H1 (cell line): ENCODE results near the gene LINC01488. TPM values are rescaled to one million over a fixed set of nuclear protein-coding genes. Genes with fewer than 3 reads are reported as not detected.
A peak's percentile ranks its signal among the peaks of the same experiment; 100 is the strongest.

Source experiments
- CTCF ChIA-PET: fragments of 300-600 bp; sonication (Branson Sonifier 250); formaldehyde crosslinking; loops from one replicate; lab custom pipeline; 2021; ENCODE audit not compliant: partially characterized antibody; lab: Charles Lee
- POLR2A ChIA-PET: fragments of 300-600 bp; sonication (Branson Sonifier 250); formaldehyde crosslinking; loops from one replicate; lab custom pipeline; 2021; ENCODE audit warnings: inconsistent platforms; ENCODE audit not compliant: partially characterized antibody; lab: Charles Lee
- DNase-seq, 2 experiments: peaks; one replicate each; pipeline versions ENCODE4 v3.0.0 to v3.0.0-alpha.2; 2010 to 2022; ENCODE audit warnings: low spot score in 2 of 2, low read depth in 1 of 2, mixed read lengths in 1 of 2
- FAIRE-seq: peaks from 2 replicates; lab custom pipeline; 2011; peaks lifted over from hg19 to GRCh38; lab: Jason Lieb, UNC
- H2AFZ ChIP-seq: 2 replicates; pipeline ENCODE4 v1.8.1; 2012; ENCODE audit warnings: low read length, inconsistent platforms
- H2AK5ac ChIP-seq: 2 replicates; pipeline ENCODE4 v1.6.1; 2013; ENCODE audit warnings: low read depth, low read length
- H2BK120ac ChIP-seq: replicated peaks from 2 replicates; pipeline ENCODE3; 2013; ENCODE audit warnings: low read depth, low read length, inconsistent platforms
- H2BK12ac ChIP-seq: 2 replicates; pipeline ENCODE4 v1.6.1; 2013; ENCODE audit warnings: low read depth, low read length
- H2BK15ac ChIP-seq: 2 replicates; pipeline ENCODE4 v1.6.1; 2013; ENCODE audit warnings: low read length
- H2BK20ac ChIP-seq: 2 replicates; pipeline ENCODE4 v1.6.1; 2013; ENCODE audit warnings: low read length
- H2BK5ac ChIP-seq: 2 replicates; pipeline ENCODE4 v1.6.1; 2013; ENCODE audit warnings: low read depth, low read length
- H3K14ac ChIP-seq: 2 replicates; pipeline ENCODE4 v1.6.1; 2013; ENCODE audit warnings: inconsistent platforms; ENCODE audit not compliant: insufficient read length
- H3K18ac ChIP-seq: 2 replicates; pipeline ENCODE4 v1.6.1; 2013; ENCODE audit warnings: low read length; ENCODE audit errors: extremely low read depth
- H3K23ac ChIP-seq: 2 replicates; pipeline ENCODE4 v1.6.1; 2013; ENCODE audit warnings: inconsistent platforms; ENCODE audit not compliant: insufficient read length
- H3K23me2 ChIP-seq: 2 replicates; pipeline ENCODE4 v1.6.1; 2013; ENCODE audit warnings: low read depth, low read length
- H3K27ac ChIP-seq: 2 replicates; pipeline ENCODE4 v1.6.1; 2011; ENCODE audit warnings: low read depth, low read length, inconsistent platforms
- H3K27me3 ChIP-seq, 4 experiments: replicated peaks in 1 of 4; 1 replicate in 1 of 4; 2 replicates in 3 of 4; pipeline versions ENCODE4 v1.6.1 to v1.8.1; 2011 to 2013; ENCODE audit warnings: low read length in 3 of 4, mild to moderate bottlenecking in 3 of 4, inconsistent platforms in 2 of 4, mixed read lengths in 2 of 4, moderate library complexity in 1 of 4; ENCODE audit not compliant: control insufficient read depth in 3 of 4, insufficient read depth in 3 of 4; ENCODE audit errors: extremely low read depth in 1 of 4
- H3K36me3 ChIP-seq, 4 experiments: 2 replicates each; pipeline versions ENCODE4 v1.6.1 to v1.8.1; 2011 to 2013; ENCODE audit warnings: mild to moderate bottlenecking in 4 of 4, low read length in 3 of 4, moderate library complexity in 2 of 4, control low read depth in 1 of 4, inconsistent platforms in 1 of 4; ENCODE audit not compliant: insufficient read depth in 4 of 4, control insufficient read depth in 2 of 4
- H3K4ac ChIP-seq: replicated peaks from 2 replicates; pipeline ENCODE3; 2013; ENCODE audit warnings: low read length, low read depth, mixed read lengths, inconsistent platforms; ENCODE audit not compliant: insufficient read length
- H3K4me1 ChIP-seq, 4 experiments: replicated peaks in 1 of 4; 1 replicate in 1 of 4; 2 replicates in 3 of 4; pipeline versions ENCODE4 v1.6.1 to v1.8.1; 2011 to 2013; ENCODE audit warnings: low read length in 3 of 4, inconsistent platforms in 2 of 4, mixed read lengths in 1 of 4; ENCODE audit not compliant: insufficient read depth in 4 of 4, control insufficient read depth in 3 of 4
- H3K4me2 ChIP-seq, 2 experiments: 2 replicates each; pipeline versions ENCODE4 v1.6.1 to v1.8.1; 2011 to 2013; ENCODE audit warnings: low read depth in 2 of 2, low read length in 2 of 2, control low read depth in 1 of 2, inconsistent platforms in 1 of 2, mild to moderate bottlenecking in 1 of 2; ENCODE audit not compliant: insufficient read depth in 1 of 2
- H3K4me3 ChIP-seq, 4 experiments: fragments of 200-600, 300-600 bp in 1 of 4; sonication (generic), shearing (Covaris generic), sonication (Bioruptor Twin) in 1 of 4; 2 replicates each; pipeline versions ENCODE4 v1.5.1 to v1.8.1; 2011 to 2016; ENCODE audit warnings: low read length in 4 of 4, low read depth in 3 of 4, control low read depth in 2 of 4, inconsistent platforms in 2 of 4, mild to moderate bottlenecking in 2 of 4, mixed read lengths in 1 of 4, moderate library complexity in 1 of 4; ENCODE audit not compliant: insufficient read depth in 2 of 4; ENCODE audit errors: extremely low read depth in 1 of 4
- H3K56ac ChIP-seq: replicated peaks from 2 replicates; pipeline ENCODE3; 2013; ENCODE audit warnings: low read depth, mild to moderate bottlenecking, mixed read lengths, low read length, inconsistent platforms; ENCODE audit not compliant: insufficient read length
- H3K79me1 ChIP-seq: 2 replicates; pipeline ENCODE4 v1.6.1; 2013; ENCODE audit warnings: low read depth, low read length, control low read depth
- H3K79me2 ChIP-seq, 2 experiments: 2 replicates each; pipeline versions ENCODE4 v1.6.1 to v1.8.1; 2012 to 2013; ENCODE audit warnings: low read length in 2 of 2, mild to moderate bottlenecking in 2 of 2, inconsistent platforms in 1 of 2; ENCODE audit not compliant: insufficient read depth in 2 of 2, control insufficient read depth in 1 of 2
- H3K9ac ChIP-seq, 4 experiments: replicated peaks in 1 of 4; 1 replicate in 1 of 4; 2 replicates in 3 of 4; pipeline versions ENCODE4 v1.6.1 to v1.8.1; 2011 to 2013; ENCODE audit warnings: low read depth in 3 of 4, low read length in 3 of 4, control low read depth in 2 of 4, mild to moderate bottlenecking in 2 of 4, moderate library complexity in 2 of 4, inconsistent platforms in 1 of 4; ENCODE audit errors: extremely low read depth in 1 of 4
- H3K9me3 ChIP-seq, 2 experiments: 2 replicates each; pipeline versions ENCODE4 v1.6.1 to v1.8.1; 2012 to 2013; ENCODE audit warnings: mild to moderate bottlenecking in 2 of 2, moderate library complexity in 2 of 2, control low read depth in 1 of 2, inconsistent platforms in 1 of 2, low read depth in 1 of 2, low read length in 1 of 2, mixed read lengths in 1 of 2; ENCODE audit not compliant: insufficient read depth in 2 of 2
- H4K20me1 ChIP-seq, 2 experiments: replicated peaks in 1 of 2; 2 replicates each; pipeline versions ENCODE3 to v1.8.1; 2011 to 2013; ENCODE audit warnings: inconsistent platforms in 2 of 2, low read length in 2 of 2, mild to moderate bottlenecking in 1 of 2; ENCODE audit not compliant: insufficient read depth in 2 of 2, control insufficient read depth in 1 of 2
- H4K5ac ChIP-seq: 2 replicates; pipeline ENCODE4 v1.6.1; 2013; ENCODE audit warnings: low read length, low read depth, mixed read lengths, inconsistent platforms; ENCODE audit not compliant: insufficient read length
- H4K8ac ChIP-seq: 2 replicates; pipeline ENCODE4 v1.8.0; 2013; ENCODE audit warnings: mild to moderate bottlenecking, moderate library complexity, low read length, inconsistent platforms; ENCODE audit not compliant: insufficient read depth; ENCODE audit errors: extremely low read depth
- H4K91ac ChIP-seq: replicated peaks from 2 replicates; pipeline ENCODE3; 2013; ENCODE audit warnings: low read length, mixed read lengths, inconsistent platforms; ENCODE audit not compliant: insufficient read length
- EP300 ChIP-seq, 2 experiments: IDR thresholded peaks; 1 replicate in 1 of 2; 2 replicates in 1 of 2; pipeline ENCODE4 v1.6.1; 2011 to 2012; ENCODE audit warnings: low read depth in 2 of 2, low read length in 2 of 2, mild to moderate bottlenecking in 2 of 2, borderline replicate concordance in 1 of 2, inconsistent platforms in 1 of 2, moderate library complexity in 1 of 2
- HDAC2 ChIP-seq, 2 experiments: fragments of 300-600 bp in 1 of 2; sonication (generic) in 1 of 2; IDR thresholded peaks; 2 replicates each; pipeline ENCODE4 v1.6.1; 2011 to 2012; ENCODE audit warnings: low read depth in 2 of 2, low read length in 2 of 2, mild to moderate bottlenecking in 2 of 2, moderate library complexity in 2 of 2, borderline replicate concordance in 1 of 2, inconsistent platforms in 1 of 2
- RFX5 ChIP-seq: IDR thresholded peaks from 2 replicates; pipeline ENCODE4 v1.6.1; 2011; ENCODE audit warnings: low read depth, low read length, improper control_type of control experiment, borderline replicate concordance
- SIRT6 ChIP-seq: IDR thresholded peaks from one replicate; pipeline ENCODE4 v1.7.1; 2012; ENCODE audit warnings: low read length, inconsistent platforms
- SUZ12 ChIP-seq: fragments of 200-600 bp; sonication (generic); IDR thresholded peaks from 2 replicates; pipeline ENCODE4 v1.6.1; 2012; ENCODE audit warnings: mild to moderate bottlenecking, inconsistent platforms, low read length, moderate library complexity, mixed read lengths
- TCF12 ChIP-seq: IDR thresholded peaks from 2 replicates; pipeline ENCODE4 v1.6.1; 2011; ENCODE audit warnings: low read depth, mild to moderate bottlenecking, low read length
- YY1 ChIP-seq: IDR thresholded peaks from 2 replicates; pipeline ENCODE4 v1.6.1; 2011; ENCODE audit warnings: low read depth, mild to moderate bottlenecking, low read length
- WGBS, 2 experiments: shearing (Covaris generic) in 1 of 2; methylation state at CpG; one replicate each; pipeline versions ENCODE4 v1.1.6 to v1.1.7; 2013 to 2015; ENCODE audit warnings: low lambda C conversion rate in 2 of 2, mixed read lengths in 2 of 2, inconsistent platforms in 1 of 2, low coverage in 1 of 2, missing lambda C conversion rate in 1 of 2; ENCODE audit not compliant: insufficient replicate concordance in 2 of 2, insufficient coverage in 1 of 2, insufficient read length in 1 of 2; ENCODE audit errors: extremely low coverage in 1 of 2, missing lambda C conversion rate in 1 of 2; 5-methylcytosine and 5-hydroxymethylcytosine counted together
- polyA plus RNA-seq, 7 experiments: library from polyadenylated mRNA; depleted of rRNA in 3 of 7; stranded (reverse) in 5 of 7; unstranded in 2 of 7; fragments of >200 nt in 5 of 7; fragments of 200-250 nt in 2 of 7; gene quantifications; 1 replicate in 5 of 7; 2 replicates in 1 of 7; 4 replicates in 1 of 7; pipeline versions ENCODE4 v1.2.1 to v1.2.3, GENCODE V29; 2011 to 2013; ENCODE audit warnings: missing spikeins in 2 of 7, mixed read lengths in 2 of 7
- total RNA-seq: library from RNA; stranded (reverse); fragmentation: NEBNext Ultra II Directional; extraction: Animal tissue kit (Norgen Biotek cat#: 25700); gene quantifications from 2 replicates; pipeline ENCODE4 v1.2.1, GENCODE V29; 2021

The LINC01488 gene
- total and polyA plus RNA-seq, 2 of the 8 experiments (the other 6 are each of a cell fraction or from before 2014, with no cell fraction given): not detected

DNA sequence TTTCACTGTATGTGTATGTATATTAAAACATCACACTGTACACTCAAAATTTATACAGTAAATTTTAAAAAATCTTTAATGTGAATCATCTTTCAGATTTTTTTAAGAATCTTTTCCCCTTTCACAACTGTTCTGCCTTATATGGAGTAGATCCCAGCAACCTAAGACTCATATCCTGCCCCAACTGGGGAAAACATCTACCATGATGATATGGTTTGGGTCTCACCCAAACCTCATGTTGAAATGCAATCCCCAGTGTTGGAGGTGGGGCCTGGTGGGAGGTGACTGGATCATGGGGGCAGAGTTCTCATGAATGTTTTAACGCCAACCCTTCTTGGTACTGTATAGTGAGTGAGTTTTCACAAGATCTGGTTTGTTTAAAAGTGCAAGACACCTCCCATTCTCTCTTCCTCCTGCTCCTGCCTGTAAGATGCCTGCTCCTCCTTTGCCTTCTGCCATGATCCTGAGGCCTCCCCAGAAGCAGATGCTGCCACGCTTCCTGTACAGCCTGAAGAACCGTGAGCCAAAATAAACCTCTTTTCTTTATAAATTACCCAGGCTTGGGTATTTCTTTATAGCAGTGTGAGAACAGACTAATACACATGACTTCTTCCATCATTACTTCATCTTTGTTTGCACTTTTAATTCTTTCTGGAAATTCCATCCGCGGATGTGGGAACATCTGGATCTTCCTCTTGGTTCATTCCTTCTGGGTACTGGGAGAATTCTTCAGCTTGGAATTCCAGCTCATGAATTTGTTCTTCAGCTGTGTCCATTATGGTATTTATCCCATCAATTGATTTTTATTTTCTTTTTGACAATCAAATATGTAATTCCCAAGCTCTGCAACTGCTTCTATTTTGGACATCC, 36.9 kb downstream of the LINC01488 start:
- Histone ChIP-seq H3K9ac (no peak overlapping the region), H3K4me2 (no peak overlapping the region), H2AK5ac (no peak overlapping the region), H2BK5ac (no peak overlapping the region), H2BK20ac (no peak overlapping the region), H3K4ac (no peak overlapping the region), H3K36me3 (no peaks in the 10 kb centered on the region; a peak in 1 of 8 replicates), H2AFZ (no peak overlapping the region), H2BK12ac (0 out of 2 replicates have a peak overlapping the region, but pooled peaks have one; percentile 39), H3K79me1 (no peaks in the 10 kb centered on the region), H3K9me3 (peaks cover 11 to 15% of the 10 kb centered on the region in 2 experiments; a peak in 3 of 4 replicates), H3K23me2 (no peaks in the 10 kb centered on the region), H2BK120ac (no peak overlapping the region), H3K27me3 (peaks cover 0 to 6% (median 3%) of the 10 kb centered on the region in 4 experiments; a peak in 3 of 7 replicates), H2BK15ac (no peak overlapping the region), H3K56ac (no peak overlapping the region), H4K91ac (no peak overlapping the region), H3K18ac (no peak overlapping the region), H4K20me1 (no peaks in the 10 kb centered on the region), H4K5ac (no peak overlapping the region), H3K4me1 (peaks cover 5 to 19% (median 8%) of the 10 kb centered on the region in 4 experiments), H3K14ac (no peak overlapping the region), H3K27ac (no peak overlapping the region), H3K23ac (no peak overlapping the region), H4K8ac (no peak overlapping the region), H3K79me2 (no peaks in the 10 kb centered on the region), H3K4me3 (no peak overlapping the region)
- FAIRE-seq: no peak
- POLR2A ChIA-PET: no interaction called here
- CTCF ChIA-PET: interaction anchor here (1.2 kb wide), 1 partner anchor 126 kb away, joined by 4 read pairs; no protein-coding TSS in a partner anchor
- 94% methylated on average over 5 of the region's 5 CpGs; no CpG with 5 or more reads in 1 of the 2 experiments for WGBS, 2 experiments
- DNase-seq: no peak
- TF ChIP-seq SIRT6: no peak
- no peak for TF ChIP-seq SUZ12
- TF ChIP-seq TCF12: no peak
- TF ChIP-seq RFX5: no peak
- TF ChIP-seq YY1: no peak
- TF ChIP-seq EP300 (IDR thresholded peaks at IDR 0.05; ENCODE audit: borderline replicate concordance in 1 of 2, low read depth in 2 of 2, low read length in 2 of 2): no peak
- no peak for TF ChIP-seq HDAC2 (IDR thresholded peaks at IDR 0.05; ENCODE audit: borderline replicate concordance in 1 of 2, low read depth in 2 of 2, low read length in 2 of 2)
